Stimulated activated CD4-positive, alpha-beta T cell treated with anti-CD3 and anti-CD28 coated beads, Interleukin-4, amount 100 ng/mL, for 4 hours (primary cell): Measurements from ENCODE around the gene NR0B2.

Source experiments
- DNase-seq, 2 experiments: peaks; one replicate each; pipeline ENCODE4 v3.0.0-alpha.2; 2020

NR0B2 gene

DNA sequence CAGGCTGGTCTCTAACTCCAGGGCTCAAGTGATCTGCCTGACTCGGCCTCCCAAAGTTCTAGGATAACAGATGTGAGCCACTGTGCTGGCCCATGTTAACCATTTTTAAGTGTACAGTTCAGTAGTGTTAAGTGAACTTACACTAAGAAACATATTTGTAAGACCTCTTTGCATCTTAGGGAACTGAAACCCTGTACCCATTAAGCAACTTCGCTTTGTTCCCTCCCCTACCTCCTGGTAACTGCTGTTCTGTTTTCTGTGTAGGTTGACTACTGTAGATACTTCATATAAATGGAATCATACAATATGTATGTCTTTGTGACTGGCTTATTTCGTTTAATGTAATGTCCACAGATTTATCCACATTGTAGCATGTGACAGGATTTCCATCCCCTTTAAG, 18.8 kb upstream of the NR0B2 start:
- no peak for DNase-seq

DNA sequence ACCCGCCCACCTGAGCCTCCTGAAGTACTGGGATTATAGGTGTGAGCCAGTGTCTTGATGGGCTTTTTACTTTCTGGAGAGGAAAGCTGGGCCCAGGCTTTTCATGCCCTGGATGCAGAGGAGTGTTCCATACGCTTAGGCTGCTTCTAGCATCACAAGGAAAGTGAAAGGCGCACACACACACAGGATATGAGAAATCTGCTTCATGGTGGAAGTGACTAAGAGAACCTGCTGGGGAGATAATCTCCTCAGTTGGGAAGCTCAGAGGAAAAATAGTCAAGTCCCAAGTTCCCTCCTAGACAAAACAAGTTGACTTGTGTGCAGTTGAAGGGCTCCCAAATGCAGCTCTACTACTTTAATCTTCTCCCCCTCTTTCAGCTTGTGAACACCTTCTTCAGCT, 9.9 kb upstream of the NR0B2 start:
- DNase-seq: no peak

DNA sequence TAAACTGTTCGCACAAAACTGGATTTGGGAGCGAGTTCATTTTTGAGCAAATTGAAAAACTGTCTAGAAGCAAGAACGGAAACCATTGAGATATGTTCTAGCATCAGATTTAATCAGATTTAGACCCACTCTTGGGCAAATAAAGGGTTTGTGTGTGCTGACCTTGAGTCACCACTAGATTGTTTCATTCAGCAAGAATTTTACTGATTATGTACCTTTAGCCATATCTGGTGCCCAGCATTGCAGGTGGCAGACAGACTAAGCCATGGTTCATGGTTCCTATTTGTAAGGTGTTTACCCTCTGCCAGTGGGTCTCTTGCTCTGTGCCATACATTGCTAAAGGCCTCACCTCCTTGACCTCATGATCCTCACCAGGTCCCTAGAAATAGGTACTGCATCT, 9.1 kb upstream of the NR0B2 start:
- DNase-seq: no peak

DNA sequence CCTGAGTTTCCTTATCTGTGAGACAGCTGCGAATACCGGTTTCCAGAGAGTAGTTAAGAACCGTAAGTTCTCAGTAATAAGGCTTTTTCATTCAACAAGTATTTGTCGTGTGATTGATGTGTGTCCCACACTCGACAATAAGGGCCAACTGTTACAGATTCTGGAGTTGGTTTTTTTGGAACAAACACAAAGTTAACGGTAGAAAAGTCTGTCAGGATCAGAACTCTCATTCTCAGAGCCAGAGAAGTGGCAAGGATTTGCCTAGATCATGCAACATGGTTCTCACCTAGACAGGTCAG, 8.6 kb upstream of the NR0B2 start:
- DNase-seq: no peak

DNA sequence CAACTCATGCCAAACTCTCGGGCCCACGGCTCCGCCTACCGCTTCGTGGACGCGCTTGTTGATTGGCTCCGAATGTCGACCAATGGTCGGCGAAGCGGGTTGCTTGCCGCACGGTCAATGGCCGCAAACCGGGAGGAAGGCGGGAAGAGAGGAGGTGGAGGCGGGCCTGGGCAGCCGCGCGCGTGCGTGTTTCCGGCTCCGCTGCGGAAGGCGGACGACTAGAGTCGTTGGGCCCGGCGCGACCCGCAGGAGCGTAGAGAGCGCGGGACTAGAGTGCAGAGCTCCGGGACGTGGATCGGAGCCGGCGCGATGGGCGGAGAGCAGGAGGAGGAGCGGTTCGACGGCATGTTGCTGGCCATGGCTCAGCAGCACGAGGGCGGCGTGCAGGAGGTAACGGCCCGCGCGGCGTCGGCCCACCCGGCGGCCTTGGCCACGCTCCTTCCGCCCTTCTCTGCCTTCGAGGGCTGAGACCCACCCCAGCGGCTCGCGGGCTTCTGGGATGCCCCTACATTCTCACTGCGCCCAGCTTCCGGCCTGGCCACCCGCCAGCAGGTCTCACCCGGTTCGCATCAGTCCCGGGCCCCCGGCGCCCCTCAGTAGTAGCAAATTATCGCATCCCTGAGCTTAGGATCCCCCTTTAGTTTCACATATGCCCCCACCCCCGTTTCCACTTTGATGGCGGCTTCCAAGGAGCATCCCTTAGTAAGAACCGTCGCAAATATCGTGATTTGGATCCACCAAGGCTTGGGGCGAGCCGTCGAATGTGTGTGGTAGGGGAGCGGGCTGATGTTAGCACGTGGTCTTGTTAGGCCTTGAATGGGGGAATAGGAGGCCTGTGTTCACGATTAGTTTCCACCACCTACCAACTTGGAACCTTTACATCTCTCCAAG, 8.0 kb upstream of the NR0B2 start, which contains the start of gene NUDC:
TSS of gene NUDC (plus strand) at position 204 of the 891 bp plus-strand sequence. CDS start at position 310, 106 bp downstream.
- DNase-seq: peak; percentile 91 to 95

DNA sequence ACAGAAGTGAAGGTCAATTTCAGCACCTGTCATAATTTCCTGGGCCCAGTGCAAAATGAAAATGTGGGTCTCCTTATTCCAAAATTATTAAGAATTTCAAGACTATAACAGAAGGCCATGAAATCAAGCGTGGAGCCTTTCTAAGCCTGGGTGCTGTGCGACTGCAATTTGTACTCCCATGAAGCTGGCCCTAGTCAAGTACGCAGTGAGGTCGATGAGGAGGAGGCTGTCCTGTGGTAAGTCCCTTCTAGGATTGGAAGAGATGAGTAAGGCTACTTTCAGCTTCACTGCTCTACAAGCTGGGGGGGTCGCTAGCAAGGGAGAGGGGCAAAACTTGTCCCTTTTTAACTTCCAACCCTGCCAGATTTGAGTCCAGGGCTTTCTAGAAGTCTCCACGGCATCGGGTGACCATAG, 7.4 kb upstream of the NR0B2 start:
- no peak for DNase-seq

DNA sequence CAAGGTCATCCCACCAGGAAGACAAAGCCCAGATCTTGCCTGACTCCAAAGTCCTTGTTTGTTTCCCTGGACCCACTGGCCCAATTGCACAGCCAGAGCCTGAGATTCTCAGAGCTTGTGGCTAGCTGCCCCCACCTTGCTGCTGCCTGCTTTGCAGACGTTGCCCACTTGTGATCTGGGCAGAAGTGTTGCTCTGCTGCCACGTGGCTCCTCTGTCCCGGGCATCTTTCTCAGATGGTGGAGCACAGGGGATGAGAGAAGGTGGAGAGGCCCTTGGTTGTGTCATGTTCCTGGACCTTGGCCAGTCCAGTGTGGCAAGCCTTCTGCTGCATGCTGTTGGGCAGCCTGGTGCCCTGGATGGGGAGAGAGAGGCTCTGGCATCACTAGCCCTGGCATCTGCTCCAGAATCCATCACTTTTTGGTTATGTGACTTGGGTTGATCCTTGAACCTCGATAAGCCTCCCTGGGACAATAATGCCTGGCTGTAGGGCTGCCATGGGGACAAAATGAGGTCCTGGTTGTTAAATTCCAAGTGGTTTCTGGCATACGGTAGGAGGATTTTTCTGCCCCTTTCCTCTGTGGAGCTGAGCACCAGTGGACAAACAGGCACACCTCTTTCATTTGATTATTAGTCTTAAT, 1.5 kb upstream of the NR0B2 start:
- no peak for DNase-seq

DNA sequence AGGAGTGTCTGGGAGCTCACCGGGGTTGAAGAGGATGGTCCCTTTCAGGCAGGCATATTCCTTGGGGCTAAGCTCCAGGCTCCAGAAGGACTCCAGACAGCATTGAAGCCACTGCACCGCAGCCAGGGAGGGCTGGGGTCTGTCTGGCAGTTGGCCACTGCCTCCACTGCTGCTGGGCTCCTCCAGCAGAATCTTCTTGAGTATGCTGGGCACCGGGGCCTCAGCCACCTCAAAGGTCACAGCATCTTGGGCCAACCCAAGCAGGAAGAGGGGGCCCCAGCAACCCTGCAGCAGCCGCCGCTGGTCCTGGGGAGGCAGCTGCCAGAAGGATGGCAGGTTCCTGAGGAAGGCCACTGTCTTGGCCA, 404 bp downstream of the NR0B2 start:
- no peak for DNase-seq

DNA sequence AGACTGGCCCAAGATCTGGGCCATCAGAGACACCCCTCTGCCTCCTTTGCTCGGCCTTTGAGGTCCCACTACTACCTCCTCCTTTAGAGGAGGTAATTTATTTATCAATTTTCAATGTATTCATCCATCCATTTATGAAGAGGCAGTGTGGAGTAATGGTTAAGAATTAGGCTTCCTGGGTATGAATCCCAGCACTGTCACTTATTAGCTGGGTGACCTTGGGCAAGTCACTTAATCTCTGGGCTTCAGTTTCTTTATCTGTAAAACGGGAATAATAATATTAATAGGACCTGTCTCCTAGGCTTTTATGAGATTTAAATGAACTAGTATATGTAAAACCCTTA, 1.7 kb downstream of the NR0B2 start:
- no peak for DNase-seq

DNA sequence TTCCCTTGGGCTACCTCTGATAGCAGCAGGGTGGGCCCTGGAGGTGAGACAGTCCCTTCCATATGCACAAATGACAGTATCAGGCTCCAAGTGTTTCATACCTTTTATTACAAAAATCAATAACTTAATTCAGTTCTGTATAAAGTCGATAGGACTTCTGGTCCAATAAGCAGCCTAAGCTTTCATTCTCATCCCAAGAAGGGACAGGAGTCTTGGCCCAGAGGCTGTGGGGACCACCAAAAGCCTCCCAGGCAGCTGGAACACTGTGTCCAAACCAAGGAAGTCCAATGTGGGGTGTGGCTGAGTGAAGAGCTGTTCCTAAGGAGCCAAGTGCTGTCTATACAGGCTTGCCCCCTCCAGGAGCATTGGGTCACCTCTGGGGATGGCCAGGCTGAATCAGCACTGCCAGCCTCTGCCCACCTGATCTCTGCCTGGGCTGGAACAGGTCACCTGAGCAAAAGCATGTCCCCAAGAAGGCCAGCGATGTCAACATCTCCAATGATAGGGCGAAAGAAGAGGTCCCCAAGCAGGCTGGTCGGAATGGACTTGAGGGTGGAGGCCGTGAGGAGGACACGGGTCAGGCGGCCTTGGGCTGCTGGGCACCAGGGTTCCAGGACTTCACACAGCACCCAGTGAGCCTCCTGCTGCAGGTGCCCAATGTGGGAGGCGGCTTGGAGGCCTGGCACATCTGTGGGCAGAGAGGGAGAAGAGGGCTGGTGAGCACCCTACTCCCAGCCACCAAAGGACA, 2.2 kb downstream of the NR0B2 start:
- DNase-seq: no peak

DNA sequence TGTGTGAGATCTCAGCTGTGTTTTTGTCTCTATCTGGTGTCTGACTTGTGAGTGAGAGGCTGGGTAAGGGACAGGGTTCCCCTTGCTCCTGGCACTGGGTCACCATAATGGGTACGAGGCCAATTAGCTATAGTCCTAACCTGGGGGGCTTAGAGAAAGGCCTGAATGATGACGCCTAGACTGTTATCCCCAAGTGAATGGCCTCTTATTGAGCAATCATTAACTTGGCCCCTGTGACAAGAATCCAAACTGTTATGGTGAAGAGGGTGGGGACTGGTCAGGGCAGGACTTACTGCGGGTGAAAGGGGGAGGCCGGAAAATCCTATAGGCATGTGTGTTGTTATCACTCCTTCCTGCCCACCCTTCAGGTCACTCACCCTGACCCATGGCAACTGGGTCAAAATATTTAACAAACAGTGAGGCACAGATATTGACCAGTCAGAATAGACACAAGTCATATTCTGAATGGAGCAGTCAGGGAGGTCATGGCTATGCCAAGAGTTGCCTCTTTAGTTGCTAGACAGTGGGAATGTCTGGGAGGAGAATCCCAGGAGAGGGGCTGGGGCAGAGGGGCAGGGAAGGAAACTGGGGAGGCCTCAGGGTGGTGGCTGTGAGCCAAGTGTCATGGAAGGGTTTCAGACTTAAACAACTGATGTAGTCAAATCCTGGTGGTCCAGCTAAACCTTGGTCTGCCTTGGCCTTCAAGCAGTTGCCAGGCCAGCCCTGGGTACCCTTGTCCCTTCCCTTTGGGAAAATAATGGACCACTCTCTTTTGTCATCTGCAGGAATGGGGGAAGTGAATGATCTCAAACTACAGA, 3.2 kb downstream of the NR0B2 start:
- DNase-seq: no peak

DNA sequence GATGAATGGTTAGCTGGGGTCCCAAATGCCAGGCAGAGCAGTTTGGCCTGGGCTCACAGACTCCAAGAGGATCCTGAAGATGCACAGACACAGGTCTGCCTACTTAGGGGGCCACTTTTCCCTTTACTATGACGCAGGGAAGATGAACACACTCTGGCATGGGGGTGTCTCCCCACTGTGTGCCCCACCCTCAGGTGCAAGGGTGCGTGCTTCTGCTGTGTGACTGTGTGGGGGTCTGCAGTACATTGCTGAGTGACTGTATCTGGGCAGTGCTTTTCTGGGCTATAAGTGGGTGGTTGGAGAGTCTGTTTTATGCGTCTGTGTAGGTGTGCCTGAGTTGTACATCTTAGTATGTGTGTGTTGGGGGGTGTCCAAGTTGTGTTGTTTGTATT, 3.8 kb downstream of the NR0B2 start:
- DNase-seq: no peak

DNA sequence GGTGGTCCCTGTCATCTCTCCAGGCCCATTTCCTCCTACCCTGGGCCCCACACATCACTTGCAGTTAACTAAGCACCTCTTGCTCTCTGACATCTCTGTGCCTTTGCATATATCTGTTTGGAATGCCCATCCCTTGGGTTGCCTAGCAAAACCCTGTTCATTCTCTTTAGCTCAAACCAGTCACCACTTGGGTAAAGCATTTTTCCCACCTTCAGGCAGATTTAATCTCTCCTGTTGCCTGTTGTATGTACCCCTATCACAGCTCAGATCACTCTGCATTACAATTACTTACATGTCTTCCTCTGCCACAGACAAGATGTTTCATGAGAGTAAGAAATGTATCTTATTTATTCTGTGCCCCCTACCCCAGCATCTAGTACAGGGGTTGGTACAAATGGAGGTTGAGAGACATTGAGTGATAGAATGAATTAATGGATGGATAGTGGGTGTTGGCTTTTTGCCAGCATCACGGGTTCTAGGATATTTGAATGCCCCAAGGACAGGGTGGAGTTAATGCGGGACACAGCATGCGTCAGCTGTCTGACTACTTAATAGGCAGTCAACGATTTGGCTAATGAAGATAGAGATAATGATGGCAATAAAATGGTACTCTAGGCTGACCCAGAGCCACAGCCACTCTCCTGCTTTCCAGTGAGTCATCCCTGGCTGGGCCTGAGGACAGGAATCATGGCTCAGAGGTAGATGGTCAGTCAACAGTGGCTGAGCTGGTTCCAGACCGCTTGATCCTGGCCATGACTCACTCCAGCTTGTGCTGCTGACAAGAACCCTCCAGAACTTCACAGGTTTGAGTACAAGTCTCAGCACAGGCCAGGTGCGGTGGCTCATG, 6.5 kb downstream of the NR0B2 start:
- no peak for DNase-seq

DNA sequence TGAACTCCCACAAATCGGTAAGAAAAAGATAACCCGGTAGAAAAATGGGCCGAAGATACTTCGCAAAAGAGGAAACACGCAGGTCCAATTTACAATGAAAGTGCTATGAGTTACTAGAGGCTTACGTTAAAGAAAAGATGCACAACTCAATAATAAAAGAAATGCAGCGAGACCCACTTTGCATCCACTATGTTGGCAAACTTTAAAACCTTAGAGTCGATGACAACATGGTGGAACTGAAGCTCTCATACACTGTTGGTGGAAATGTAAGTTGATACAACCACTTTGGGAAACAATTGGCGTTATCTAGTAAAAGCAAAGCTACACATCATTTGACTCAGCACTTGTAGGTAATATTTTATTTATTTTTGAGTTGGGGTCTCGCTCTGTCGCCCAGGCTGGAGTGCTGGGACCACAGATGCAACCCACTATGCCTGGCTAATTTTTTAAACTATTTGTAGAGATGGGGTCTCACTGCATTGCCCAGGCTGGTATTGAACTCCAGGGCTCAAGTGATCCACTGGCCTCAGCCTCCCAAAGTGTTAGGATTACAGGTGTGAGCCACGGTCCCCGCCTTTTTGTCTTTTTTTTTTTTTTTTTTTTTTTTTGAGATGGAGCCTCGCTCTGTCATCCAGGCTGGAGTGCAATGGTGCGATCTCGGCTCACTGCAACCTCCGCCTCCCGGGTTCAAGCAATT, 12.8 kb downstream of the NR0B2 start:
- no peak for DNase-seq

DNA sequence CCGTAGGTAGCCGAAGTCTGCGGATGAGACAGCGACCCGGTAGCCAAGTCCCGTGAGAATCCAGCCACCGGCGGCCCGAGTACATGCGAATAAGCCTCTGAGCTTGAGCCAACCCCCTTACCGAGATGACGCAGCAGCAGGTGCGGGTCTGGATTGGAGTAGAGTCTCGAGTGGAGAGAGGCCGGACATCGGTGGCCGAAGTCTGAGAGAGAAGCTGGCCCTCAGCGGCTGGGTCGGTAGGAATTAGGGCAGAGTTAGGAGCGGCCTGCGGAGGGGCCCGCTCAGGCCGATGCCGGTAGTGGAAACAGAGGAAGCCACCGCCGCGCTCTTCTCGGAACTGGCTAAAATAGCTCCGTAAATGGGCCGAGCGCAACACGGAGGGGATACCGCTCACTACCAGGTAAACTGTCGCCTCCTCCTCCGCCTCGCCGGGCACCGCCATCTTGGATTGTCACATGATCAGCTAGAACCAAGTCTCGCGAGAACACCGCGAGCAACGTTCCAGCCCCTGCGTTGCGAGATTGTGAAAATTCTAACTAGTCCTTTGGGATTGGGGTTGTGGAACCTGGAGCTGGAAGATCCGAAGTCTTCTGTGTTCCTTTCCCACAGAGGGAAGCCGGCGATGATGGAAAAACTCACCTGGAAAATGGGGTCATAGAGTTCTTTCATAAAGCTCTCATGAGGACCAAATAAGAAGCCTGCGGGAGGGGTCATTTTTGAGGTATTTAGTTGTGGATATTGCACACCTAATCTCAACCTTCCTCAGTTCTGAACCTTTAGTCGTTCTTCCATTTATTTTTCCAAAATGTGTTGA, 13.6 kb downstream of the NR0B2 start, which contains the start of gene GPATCH3:
TSS of gene GPATCH3 (minus strand) at position 467 of the 814 bp plus-strand sequence. CDS start at position 442, 25 bp downstream.
- DNase-seq: peak; percentile 84 to 85

DNA sequence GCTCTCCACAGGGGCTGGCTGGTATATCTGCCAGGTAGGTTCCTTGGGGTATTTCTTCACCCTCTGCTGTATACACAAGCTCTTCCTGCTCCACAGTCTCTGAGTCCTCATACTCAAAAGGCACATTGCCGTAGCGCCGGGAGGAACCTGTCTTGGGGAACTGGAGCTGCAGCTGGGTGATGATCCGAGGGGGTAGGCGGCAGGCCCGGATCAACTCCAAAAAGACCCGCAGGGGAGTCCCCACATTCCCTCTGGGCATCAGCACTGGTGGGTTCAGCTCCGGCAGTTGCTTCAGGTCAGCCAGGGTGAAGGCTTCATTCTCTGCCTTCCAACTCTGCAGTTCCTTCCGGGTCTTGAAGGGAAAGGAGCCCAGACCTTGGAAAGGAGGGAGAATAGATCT, 16.4 kb downstream of the NR0B2 start:
- DNase-seq: no peak

DNA sequence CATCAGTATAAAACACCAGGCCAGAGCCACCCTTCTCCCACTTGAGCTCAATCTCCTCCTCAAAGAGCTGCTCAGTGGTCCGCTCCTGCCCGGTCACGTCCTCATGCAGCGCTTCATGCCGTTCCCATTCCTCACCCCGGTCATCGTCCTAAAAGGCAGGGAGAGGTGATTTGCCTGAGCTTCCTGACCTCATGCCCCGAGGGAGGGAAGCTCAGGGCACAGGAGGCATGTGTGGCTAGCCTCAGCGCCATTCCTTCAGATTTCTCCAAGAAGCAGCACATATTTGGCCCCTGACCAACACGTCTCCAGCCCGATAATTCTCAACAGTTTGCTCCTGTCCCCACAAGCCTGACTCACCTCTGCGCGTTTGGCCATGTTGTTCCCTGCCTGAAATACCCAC, 19.5 kb downstream of the NR0B2 start:
- DNase-seq: no peak

DNA sequence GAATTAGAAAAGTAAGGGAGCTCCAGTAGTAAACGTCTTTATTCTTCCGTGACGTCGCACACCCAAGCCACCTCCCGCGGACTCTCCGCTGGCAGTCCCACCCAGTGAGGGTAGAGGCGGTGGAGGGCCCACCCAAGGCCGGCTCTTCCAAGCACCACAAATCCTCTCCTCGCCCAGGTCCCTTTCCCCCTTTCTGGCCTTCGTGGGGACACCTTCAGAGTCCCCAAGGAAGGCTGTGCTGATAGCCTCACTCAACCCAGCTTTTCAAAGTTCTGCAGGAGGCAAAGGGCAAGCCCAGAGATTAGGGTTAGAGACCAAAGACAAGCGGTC, 23.3 kb downstream of the NR0B2 start:
- no peak for DNase-seq

DNA sequence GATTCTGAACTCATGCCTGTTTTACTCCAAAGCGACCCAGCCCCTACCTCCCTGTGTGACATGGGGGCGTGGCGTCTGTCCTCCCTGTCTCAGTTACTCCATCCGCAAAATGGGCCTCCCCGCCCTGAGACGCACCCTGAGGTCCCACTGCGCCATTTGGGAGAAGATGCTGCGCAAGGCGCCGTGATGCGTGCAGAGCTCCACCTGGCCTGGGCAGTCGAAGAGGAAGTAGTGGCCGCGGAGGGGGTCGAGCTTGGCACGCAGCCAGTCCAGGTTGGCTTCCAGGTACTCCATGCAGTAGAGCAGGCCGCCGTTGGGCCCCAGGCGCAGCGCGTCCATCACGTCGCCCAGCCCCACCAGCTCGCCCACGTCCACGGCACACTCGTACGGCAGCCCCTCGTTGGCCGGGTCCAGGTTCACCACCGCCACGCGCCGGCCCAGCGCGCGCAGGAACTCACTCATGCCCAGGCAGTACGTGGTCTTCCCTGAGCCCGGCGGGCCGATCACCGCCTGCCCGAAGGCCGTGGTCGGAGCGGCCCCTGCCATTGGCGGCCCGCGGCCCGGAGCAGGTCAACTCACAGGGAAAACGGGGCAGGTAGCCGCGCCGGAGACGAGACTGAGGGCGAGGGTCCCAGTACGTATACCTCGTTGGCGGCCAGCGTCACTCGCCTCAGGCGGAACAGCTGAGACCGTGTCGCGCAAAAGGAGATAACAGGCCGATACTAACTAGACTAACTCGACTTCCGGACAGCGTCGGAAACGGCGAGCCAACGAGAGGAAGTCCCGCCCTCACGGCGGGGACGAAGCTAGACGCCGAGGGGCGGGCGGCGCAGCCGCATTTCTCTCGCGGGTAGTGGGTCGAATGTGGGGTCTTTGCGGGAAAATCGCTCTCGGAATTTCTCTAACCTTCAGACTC, 24.0 kb downstream of the NR0B2 start, which contains the start of gene GPN2:
TSS of gene GPN2 (minus strand) at position 733 of the 916 bp plus-strand sequence. CDS start at position 546, 187 bp downstream.
- peak; percentile 72 to 74 for DNase-seq
